Skeletal muscle satellite cell (primary cell): Measurements from ENCODE around the gene FOXP4.
"Not testable (repeated sequence)": the region's sequence is repeated elsewhere in the genome, so short reads cannot be mapped to it uniquely, and the experiment has no call there.

Experiments used
- H3K27me3 ChIP-seq: 2 replicates; pipeline ENCODE4 v1.7.0; 2013; ENCODE audit warnings: low read length; ENCODE audit not compliant: control insufficient read depth, insufficient read depth
- H3K36me3 ChIP-seq: 2 replicates; pipeline ENCODE4 v1.7.0; 2013; ENCODE audit warnings: mild to moderate bottlenecking, control low read depth, low read length; ENCODE audit not compliant: insufficient read depth
- H3K4me1 ChIP-seq: 2 replicates; pipeline ENCODE4 v1.7.0; 2013; ENCODE audit warnings: low read length; ENCODE audit not compliant: control insufficient read depth, insufficient read depth
- H3K4me2 ChIP-seq: 2 replicates; pipeline ENCODE4 v1.7.0; 2013; ENCODE audit warnings: mild to moderate bottlenecking, low read length
- H3K4me3 ChIP-seq: 2 replicates; pipeline ENCODE4 v1.7.0; 2013; ENCODE audit warnings: low read length
- H3K9ac ChIP-seq: 2 replicates; pipeline ENCODE4 v1.7.0; 2013; ENCODE audit warnings: mild to moderate bottlenecking, low read depth, low read length, moderate library complexity
- H3K9me3 ChIP-seq: replicated peaks from 2 replicates; pipeline ENCODE4 v1.7.0; 2013; ENCODE audit warnings: mild to moderate bottlenecking, control low read depth, low read length

Gene FOXP4

GRCh38 chr6:41608443-41609151 lies 62.4 kb downstream of the FOXP4 start:
- Histone ChIP-seq H3K4me2 (no peak overlapping the region), H3K36me3 (no peaks in the 10 kb centered on the region), H3K4me1 (no peaks in the 10 kb centered on the region), H3K27me3 (peaks cover 12% of the 10 kb centered on the region), H3K4me3 (no peak overlapping the region), H3K9ac (no peak overlapping the region), H3K9me3 (no peaks in the 10 kb centered on the region)

DNA sequence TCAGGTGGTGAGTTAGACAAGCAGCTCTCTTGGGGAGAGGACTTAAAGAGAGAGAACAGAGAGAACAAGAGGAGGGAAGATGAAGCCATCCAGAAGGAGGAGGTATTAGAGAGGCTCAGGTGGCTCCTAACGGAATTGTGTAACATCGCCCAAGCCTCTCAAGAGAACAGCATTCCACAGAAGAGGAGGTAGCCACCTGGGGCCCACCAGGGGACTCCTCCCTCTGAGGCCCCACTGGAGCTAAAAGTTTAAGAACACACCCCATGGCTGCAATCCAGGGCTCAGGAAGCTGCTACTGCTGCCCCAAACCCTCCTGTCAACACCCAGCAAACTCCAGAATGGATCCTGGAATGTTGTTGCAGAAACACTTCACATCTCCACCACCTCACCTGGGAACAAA lies 68.5 kb downstream of the FOXP4 start:
- Histone ChIP-seq H3K36me3 (no peaks in the 10 kb centered on the region), H3K4me2 (no peak overlapping the region), H3K27me3 (peaks cover 29% of the 10 kb centered on the region), H3K9ac (no peak overlapping the region), H3K9me3 (no peaks in the 10 kb centered on the region), H3K4me1 (no peaks in the 10 kb centered on the region), H3K4me3 (no peak overlapping the region)

- Histone ChIP-seq H3K4me3 (no peak overlapping the region), H3K9ac (no peak overlapping the region), H3K36me3 (no peaks in the 10 kb centered on the region), H3K27me3 (peaks cover 26% of the 10 kb centered on the region), H3K9me3 (no peaks in the 10 kb centered on the region), H3K4me1 (no peaks in the 10 kb centered on the region), H3K4me2 (no peak overlapping the region)
Measured at GRCh38 chr6:41615311-41615710, 69.1 kb downstream of the FOXP4 start.

- Histone ChIP-seq H3K4me1 (no peaks in the 10 kb centered on the region), H3K27me3 (peaks cover 34% of the 10 kb centered on the region), H3K9me3 (no peaks in the 10 kb centered on the region), H3K4me3 (no peak overlapping the region), H3K9ac (no peak overlapping the region), H3K4me2 (no peak overlapping the region), H3K36me3 (no peaks in the 10 kb centered on the region)
Measured at GRCh38 chr6:41618598-41618997, 72.4 kb downstream of the FOXP4 start.

- H3K9me3 ChIP-seq, H3K36me3 ChIP-seq, H3K4me2 ChIP-seq, H3K9ac ChIP-seq, H3K4me1 ChIP-seq, H3K4me3 ChIP-seq: not testable (repeated sequence)
- peaks cover 32% of the 10 kb centered on the region for H3K27me3 ChIP-seq
Measured at GRCh38 chr6:41619193-41619592, 73.0 kb downstream of the FOXP4 start.

DNA sequence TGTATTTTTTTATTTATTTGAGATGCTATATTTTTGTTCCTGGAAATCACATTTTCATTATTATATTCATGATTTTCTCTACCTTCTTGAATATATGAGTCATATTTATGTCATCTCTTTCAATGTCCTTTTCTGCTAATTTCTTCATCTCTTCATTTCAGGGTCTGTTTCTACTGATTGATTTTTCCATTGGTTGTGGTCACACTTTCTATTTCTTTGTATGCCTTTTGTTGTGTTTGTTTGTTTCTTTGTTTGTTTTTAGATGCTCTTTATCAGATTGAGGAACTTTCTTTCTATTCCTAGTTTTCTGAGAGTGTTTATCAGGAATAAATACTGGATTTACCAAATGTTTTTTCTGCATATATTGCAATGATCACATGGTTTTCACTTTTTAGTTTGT lies 75.2 kb downstream of the FOXP4 start:
- H3K4me3 ChIP-seq = no peak overlapping the region
- no peaks in the 10 kb centered on the region for H3K4me1 ChIP-seq
- H3K9me3 ChIP-seq = no peaks in the 10 kb centered on the region
- no peak overlapping the region for H3K4me2 ChIP-seq
- H3K36me3 ChIP-seq = no peaks in the 10 kb centered on the region
- peaks cover 26% of the 10 kb centered on the region for H3K27me3 ChIP-seq
- H3K9ac ChIP-seq = no peak overlapping the region

- H3K36me3 ChIP-seq = no peaks in the 10 kb centered on the region
- no peak overlapping the region for H3K4me3 ChIP-seq
- no peaks in the 10 kb centered on the region for H3K4me1 ChIP-seq
- H3K9ac ChIP-seq = no peak overlapping the region
- H3K4me2 ChIP-seq = no peak overlapping the region
- no peaks in the 10 kb centered on the region for H3K9me3 ChIP-seq
- peaks cover 30% of the 10 kb centered on the region for H3K27me3 ChIP-seq
Measured at GRCh38 chr6:41621802-41622201, 75.6 kb downstream of the FOXP4 start.

DNA sequence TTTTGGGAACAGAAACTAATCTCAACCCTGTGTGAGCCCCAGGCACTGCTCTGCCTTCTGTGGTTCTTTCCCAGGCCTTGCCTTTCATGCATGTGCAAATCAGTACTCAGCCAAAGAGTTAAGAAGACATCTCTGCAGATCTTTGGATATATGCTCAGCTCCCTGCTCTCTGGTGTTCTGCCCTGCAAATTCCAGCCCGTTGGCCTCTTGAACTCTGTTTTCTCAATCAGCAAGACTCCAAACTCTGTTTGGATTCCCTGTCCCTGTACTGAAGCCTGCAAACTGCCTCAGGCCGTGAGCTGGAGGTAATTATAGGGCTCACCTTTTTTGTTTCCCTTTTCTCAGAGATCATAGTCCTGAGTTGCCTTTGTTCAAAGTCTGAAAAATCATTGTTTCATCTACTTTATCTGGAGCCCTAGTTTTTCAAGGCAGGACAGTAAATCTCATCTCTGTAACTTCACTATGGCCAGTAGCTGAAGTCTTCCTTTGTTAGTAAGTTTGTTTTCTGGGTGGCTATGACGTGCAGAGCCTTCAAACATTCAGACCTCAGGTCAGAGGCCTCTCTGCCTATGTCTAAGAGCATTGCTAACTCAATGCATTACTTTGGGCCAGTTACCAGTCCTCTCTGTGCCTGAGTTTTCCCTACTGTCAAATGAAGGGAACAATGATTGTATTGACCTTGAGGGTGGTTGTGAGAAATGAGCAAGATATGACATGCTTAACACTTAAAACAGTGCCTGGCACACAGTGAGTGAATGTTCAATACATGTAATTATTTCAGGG lies 76.2 kb downstream of the FOXP4 start:
- Histone ChIP-seq H3K4me1 (no peaks in the 10 kb centered on the region), H3K36me3 (no peaks in the 10 kb centered on the region), H3K4me2 (no peak overlapping the region), H3K4me3 (no peak overlapping the region), H3K9me3 (no peaks in the 10 kb centered on the region), H3K9ac (no peak overlapping the region), H3K27me3 (peaks cover 33% of the 10 kb centered on the region)

GRCh38 chr6:41623330-41623729 lies 77.1 kb downstream of the FOXP4 start:
- H3K4me2 ChIP-seq = no peak overlapping the region
- no peaks in the 10 kb centered on the region for H3K4me1 ChIP-seq
- H3K27me3 ChIP-seq = peaks cover 33% of the 10 kb centered on the region
- H3K36me3 ChIP-seq = no peaks in the 10 kb centered on the region
- no peak overlapping the region for H3K9ac ChIP-seq
- no peak overlapping the region for H3K4me3 ChIP-seq
- no peaks in the 10 kb centered on the region for H3K9me3 ChIP-seq

DNA sequence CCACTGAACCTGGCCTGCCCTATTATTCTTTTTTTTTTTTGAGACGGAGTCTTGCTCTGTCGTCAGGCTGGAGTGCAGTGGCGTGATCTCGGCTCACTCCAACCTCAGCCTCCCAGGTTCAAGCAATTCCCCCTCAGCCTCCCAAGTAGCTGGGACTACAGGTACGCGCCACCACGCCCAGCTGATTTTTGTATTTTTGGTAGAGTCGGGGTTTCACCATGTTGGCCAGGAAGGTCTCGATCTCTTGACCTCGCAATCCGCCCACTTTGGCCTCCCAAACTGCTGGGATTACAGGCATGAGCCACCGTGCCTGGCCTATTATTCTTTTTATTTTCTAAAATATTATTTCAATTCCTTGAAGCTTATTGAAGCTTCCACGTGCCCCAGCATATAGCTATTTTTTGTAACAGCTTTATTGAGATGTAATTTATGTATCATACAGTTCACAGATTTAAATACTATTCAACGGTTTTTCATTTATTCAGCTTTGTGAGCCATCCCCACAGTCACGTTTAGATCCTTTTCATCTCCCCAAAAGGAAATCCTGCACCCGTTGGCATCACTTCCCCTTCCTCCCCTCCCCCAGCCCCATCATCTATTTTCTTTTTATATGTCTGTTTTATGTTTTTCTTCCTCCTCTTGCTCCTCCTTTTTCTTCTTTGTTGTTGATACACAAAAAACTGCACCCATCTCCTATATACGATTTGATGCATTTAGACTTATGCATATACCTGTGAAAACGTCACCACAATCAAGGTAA lies 78.6 kb downstream of the FOXP4 start:
- no peak overlapping the region for H3K4me3 ChIP-seq
- peaks cover 33% of the 10 kb centered on the region for H3K27me3 ChIP-seq
- H3K9ac ChIP-seq = no peak overlapping the region
- no peaks in the 10 kb centered on the region for H3K9me3 ChIP-seq
- no peak overlapping the region for H3K4me2 ChIP-seq
- H3K4me1 ChIP-seq = no peaks in the 10 kb centered on the region
- no peaks in the 10 kb centered on the region for H3K36me3 ChIP-seq

DNA sequence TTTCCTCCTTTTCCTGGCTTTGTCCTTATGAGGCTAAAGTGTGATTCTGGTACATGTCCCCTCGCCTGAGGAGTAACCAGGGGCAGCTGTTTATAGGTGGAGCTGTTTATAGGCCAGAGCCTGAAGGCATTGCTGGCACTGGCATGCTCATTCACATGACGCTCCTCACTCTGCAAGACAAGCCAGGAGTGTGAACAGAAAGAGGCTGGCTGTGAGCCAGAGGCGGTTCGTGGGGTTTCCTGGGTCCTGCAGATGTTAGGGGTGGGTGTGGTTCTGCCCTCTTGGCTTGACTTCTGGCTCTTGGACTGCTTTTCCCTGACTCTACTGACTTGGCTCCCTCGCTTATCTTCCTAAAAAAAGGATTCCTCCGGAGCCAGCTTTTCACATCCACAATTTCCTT lies 79.3 kb downstream of the FOXP4 start:
- Histone ChIP-seq H3K9me3 (no peaks in the 10 kb centered on the region), H3K36me3 (no peaks in the 10 kb centered on the region), H3K9ac (no peak overlapping the region), H3K4me3 (no peak overlapping the region), H3K4me1 (no peaks in the 10 kb centered on the region), H3K27me3 (peaks cover 33% of the 10 kb centered on the region), H3K4me2 (no peak overlapping the region)
